Endometrium (tissue), 2 donors: ENCODE data around the gene GARRE1.
"Not testable (repeated sequence)": the region's sequence is repeated elsewhere in the genome, so short reads cannot be mapped to it uniquely, and the experiment has no call there.

Experiments
- FAIRE-seq: peaks from 2 replicates; lab custom pipeline; 2012; peaks lifted over from hg19 to GRCh38; lab: Jason Lieb, UNC
- donor health status: control.
- donor health status: control.

The GARRE1 gene

GRCh38 chr19:34232566-34233481 lies 21.5 kb upstream of the GARRE1 start:
- FAIRE-seq = no peak

GRCh38 chr19:34235425-34235940 lies 18.9 kb upstream of the GARRE1 start:
- no peak for FAIRE-seq

- FAIRE-seq = no peak
Observed at GRCh38 chr19:34236035-34236987, 18.0 kb upstream of the GARRE1 start.

- FAIRE-seq = no peak
Observed at GRCh38 chr19:34237283-34237682, 17.1 kb upstream of the GARRE1 start.

DNA sequence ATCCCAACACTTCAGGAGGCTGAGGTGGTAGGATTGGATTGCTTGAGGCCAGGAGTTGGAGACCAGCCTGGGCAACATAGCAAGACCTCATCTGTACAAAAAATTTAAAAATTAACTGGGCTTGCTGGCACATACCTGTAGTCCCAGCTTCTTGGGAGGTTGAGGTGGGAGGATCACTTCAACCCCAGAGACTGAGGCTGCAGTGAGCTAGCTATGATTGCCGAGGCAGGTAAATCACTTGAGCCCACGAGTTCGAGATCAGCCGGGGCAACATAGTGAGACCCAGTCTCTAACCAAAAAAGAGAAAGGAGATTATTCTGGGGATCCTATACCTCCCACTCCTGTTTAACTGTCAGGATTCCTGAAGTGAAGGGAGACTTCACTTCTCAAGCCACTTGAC lies 16.4 kb upstream of the GARRE1 start:
- FAIRE-seq = no peak

DNA sequence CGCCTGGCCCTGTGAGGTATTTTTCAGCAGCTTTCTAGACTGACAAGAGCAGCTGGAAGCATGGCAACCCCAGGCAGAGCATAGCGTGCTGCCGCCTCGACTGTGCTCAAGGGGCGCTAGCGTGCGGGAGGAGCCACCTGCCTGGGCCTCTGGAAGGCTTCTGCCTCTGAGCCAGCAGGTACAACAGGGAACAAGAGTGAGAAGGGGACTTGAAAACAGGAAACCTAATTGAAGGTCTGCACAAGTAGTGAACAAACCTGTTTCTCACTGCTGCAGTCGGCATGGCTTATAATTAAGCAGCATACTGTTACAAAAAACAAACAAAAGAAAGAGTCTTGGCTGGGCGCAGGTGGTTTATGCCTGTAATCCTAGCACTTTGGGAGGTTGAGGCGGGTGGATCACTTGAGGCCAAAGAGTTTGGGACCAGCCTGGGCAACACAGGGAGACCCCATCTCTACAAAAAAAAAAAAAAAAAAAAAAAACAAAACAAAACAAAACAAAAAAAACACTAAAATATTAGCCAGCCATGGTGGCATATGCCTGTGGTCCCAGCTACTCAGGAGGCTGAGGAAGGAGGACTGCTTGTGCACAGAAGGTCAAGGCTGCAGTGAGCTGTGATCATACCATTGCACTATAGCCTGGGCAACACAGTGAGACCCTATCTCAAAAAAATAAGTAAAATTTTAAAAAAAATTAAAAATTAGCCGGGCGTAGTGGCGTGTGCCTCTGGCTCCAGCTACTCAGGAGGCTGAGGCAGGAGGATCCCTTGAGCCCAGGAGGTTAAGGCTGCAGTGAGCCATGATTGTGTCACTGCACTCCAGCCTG lies 12.6 kb upstream of the GARRE1 start:
- FAIRE-seq = no peak

DNA sequence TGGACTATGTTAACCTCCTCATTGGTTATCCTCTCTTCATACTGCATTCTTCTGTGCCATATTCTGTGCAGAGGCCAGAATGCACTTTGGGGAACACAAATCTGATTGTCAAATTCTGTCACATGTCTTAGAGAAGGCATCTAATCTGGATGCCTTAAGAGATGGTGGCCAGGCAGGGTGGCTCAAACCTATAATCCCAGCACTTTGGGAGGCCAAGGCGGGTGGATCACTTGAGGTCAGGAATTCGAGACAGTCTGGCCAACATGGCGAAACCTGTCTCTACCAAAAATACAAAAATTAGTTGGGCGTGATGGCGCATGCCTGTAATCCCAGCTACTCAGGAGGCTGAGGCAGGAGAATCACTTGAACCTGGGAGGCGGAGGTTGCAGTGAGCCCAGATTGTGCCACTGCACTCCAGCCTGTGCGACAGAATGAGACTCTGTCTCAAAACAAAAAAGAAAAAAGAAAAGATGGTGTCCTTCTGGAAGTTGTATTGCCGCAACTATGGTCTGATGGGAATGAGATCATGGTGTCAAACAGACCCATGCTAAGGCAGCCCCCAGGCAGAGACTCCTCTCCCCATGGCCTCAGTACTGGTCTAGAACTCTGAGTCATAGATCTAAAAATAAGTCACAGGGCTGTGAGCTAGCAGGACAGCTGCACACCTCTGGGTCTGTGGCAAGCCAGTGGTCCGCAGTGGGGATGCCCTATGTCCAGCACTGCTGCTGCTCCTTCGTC lies 11.0 kb upstream of the GARRE1 start:
- not testable (repeated sequence) for FAIRE-seq

- no peak for FAIRE-seq
Observed at GRCh38 chr19:34243876-34244578, 10.3 kb upstream of the GARRE1 start.

DNA sequence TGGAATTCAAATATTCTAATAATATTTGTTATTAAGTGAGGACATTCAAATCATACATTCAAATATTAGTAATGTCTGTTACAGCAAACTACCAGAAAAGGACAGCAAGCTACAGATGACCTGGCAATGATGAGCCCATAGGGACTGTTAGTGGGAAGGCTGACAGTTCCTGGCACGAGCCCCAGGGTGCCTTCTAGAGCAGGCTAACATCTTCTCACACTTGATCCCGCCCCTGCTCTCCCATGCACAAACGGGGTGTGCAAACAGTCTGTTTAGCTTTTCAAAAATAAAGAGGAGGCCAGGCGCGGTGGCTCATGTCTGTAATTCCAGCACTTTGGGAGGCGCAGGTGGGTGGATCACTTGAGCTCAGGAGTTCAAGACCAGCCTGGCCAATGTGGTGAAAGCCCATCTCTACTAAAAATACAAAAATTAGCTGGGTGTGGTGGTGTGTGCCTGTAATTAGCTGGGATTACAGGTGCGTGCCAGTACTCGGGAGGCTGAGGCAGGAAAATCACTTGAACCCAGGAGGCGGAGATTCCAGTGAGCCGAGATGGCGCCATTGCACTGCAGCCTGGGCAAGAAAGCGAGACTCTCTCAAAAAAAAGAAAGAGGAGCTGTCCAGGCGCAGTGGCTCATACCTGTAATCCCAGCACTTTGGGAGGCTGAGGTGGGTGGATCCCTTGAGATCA lies 9.6 kb upstream of the GARRE1 start:
- FAIRE-seq = no peak

- FAIRE-seq = no peak
Observed at GRCh38 chr19:34246340-34246739, 8.0 kb upstream of the GARRE1 start.

GRCh38 chr19:34248941-34249340 lies 5.4 kb upstream of the GARRE1 start:
- no peak for FAIRE-seq

DNA sequence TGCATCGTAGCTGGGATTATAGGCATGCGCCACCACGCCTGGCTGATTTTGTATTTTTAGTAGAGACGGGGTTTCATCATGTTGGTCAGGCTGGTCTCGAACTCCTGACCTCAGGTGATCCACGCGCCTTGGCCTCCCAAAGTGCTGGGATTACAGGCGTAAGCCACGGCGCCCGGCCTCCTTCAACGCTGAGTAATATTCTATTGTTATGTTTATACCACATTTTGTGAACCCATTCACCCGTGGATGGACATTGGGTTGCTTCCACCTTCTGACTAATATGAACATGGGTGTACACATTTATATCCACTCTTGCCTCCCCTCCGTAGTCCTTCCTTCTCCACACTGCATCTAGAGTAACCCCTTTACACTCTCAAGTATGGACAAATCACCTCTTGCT lies 1.2 kb upstream of the GARRE1 start:
- FAIRE-seq = not testable (repeated sequence)

DNA sequence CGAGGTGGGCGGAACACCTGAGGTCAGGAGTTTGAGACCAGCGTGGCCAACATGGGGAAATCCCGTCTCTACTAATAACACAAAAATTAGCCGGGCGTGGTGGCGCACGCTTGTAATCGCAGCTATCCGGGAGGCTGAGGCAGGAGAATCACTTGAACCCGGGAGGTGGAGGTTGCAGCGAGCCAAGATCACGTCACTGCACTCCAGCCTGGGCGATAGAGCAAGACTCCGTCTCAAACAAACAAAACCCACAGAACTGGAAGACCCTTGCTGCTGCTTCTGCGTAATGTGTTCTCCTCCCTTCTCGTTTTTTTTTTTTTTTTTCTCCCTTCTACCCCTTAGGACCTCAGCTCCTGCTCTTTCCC lies 691 bp upstream of the GARRE1 start:
- not testable (repeated sequence) for FAIRE-seq

DNA sequence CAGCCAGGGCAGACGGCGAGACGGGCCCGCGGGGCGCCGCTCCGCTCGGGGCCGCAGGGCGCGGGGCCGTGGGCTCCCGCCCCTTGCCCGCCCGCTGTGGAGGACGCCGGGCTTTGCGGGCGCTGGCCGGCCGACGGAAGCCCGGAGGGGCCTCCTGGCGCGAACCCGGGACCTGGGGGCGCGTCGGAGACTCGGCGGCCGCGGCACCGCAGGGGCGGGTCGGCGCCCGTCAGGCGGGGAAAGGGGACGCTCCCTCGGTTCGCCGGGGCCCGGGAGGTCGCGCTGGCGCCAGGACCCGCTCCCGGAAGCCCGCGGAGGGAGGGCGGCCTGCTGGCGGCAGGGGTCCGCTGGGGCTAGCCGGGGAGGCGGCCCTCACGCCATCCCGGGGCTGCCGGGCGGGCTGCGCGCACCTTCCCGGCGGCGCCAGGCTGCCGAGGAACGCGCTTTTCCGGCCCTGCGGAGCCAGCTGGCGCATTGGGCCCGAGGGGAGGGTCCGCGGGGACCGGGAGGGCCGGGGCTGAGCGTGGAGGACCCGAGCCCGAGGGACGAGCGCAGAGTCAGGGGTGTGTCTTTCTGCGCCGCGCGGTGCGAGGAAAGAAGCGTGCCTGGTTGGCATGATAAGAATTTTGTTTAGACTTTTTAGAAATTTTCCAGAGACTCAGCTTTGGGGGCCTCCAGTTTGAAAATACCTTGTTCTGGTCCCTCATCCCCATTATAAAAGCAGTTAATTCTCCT lies 511 bp downstream of the GARRE1 start:
- no peak for FAIRE-seq

- FAIRE-seq = no peak
Observed at GRCh38 chr19:34255546-34255945, 1.2 kb downstream of the GARRE1 start.

DNA sequence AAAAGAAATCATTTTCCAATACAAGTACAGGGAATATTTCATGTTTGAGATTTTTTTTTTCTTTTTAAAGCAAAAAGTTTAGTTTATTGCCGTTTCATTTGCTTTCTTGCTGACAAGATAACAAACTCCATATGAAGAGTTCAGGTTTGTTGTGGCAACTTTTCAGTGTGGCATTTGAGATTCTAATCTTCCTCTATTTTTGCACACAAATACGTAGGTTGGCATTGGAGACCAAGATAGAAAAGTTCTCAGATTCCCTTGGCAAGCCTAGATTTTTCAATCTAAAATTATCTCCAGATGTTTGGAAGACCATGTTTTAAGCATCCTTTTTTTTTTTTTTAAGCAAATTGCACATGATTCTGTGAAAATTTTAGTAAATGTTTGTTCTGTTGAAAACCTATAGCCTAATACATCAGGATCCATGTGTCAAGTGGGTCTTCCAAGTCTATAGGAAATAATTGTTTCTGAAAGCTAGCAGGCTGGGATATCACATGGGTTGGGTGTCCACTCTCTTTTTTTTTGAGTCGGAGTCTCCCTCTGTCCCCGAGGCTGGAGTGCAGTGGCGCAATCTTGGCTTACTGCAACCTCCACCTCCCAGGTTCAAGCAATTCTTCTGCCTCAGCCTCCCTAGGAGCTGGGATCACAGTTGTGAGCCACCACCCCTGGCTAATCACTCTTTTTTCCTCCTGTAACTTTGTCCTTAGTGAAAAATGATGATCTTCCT lies 2.6 kb downstream of the GARRE1 start:
- FAIRE-seq = no peak

GRCh38 chr19:34257559-34257924 lies 3.2 kb downstream of the GARRE1 start:
- no peak for FAIRE-seq

- FAIRE-seq = no peak
Observed at GRCh38 chr19:34259367-34260095, 5.2 kb downstream of the GARRE1 start.
